ENCODE results near the gene LRMDA. TPM values are rescaled to one million over a fixed set of nuclear protein-coding genes. Genes with fewer than 3 reads are reported as not detected.

The LRMDA gene
- total RNA-seq, 1 experiment from 2014 or later = not detected

- no peak overlapping the region for H2AFZ ChIP-seq (ENCODE audit: low read length)
- H3K27ac ChIP-seq (ENCODE audit: low read length) = no peak overlapping the region
- DNase-seq = no peak
- H3K79me2 ChIP-seq (ENCODE audit: low read length) = no peaks in the 10 kb centered on the region
- H4K20me1 ChIP-seq (ENCODE audit: insufficient read depth, low read depth, low read length) = no peaks in the 10 kb centered on the region
- no peaks in the 10 kb centered on the region for H3K36me3 ChIP-seq (ENCODE audit: insufficient read depth, low read length)
- H3K9me2 ChIP-seq (replicated peaks; ENCODE audit: insufficient read depth, low read length) = no peaks in the 10 kb centered on the region
- no peaks in the 10 kb centered on the region for H3K27me3 ChIP-seq (ENCODE audit: low read length)
- no peak overlapping the region for H3K4me2 ChIP-seq (ENCODE audit: low read depth, low read length, poor library complexity, severe bottlenecking)
- H3K9me3 ChIP-seq (ENCODE audit: low read length) = no peaks in the 10 kb centered on the region
- H3K4me3 ChIP-seq (ENCODE audit: low read length) = no peak overlapping the region
- H3K9ac ChIP-seq (ENCODE audit: low read length) = no peak overlapping the region
- no peaks in the 10 kb centered on the region for H3K4me1 ChIP-seq (ENCODE audit: low read length)
Observed at GRCh38 chr10:75982611-75983369, 551.4 kb downstream of the LRMDA start.

DNA sequence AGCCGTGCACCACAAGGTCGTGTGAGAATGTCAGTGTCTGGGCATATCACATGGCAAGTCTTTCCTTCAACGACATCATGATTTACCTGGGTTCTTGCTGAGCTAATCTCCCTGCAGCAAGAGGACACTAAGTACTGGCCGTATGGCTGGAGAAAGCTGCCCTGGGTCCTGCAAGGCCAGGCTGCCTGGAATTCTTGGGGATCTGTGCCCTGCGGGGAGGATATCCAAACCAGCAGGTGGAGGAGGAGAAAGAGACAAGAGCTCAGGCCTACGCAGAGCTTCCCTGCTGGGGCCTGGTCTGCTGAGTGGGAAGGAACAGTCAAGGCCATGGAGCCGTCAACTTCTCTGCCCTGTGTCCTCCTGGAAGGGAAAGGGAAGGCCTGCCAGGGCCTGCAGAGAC, 552.6 kb downstream of the LRMDA start:
- H3K36me3 ChIP-seq (ENCODE audit: insufficient read depth, low read length) = no peaks in the 10 kb centered on the region
- no peak overlapping the region for H3K27ac ChIP-seq (ENCODE audit: low read length)
- no peaks in the 10 kb centered on the region for H3K4me1 ChIP-seq (ENCODE audit: low read length)
- H3K4me3 ChIP-seq (ENCODE audit: low read length) = no peak overlapping the region
- no peak overlapping the region for H2AFZ ChIP-seq (ENCODE audit: low read length)
- no peaks in the 10 kb centered on the region for H4K20me1 ChIP-seq (ENCODE audit: insufficient read depth, low read depth, low read length)
- no peaks in the 10 kb centered on the region for H3K9me3 ChIP-seq (ENCODE audit: low read length)
- DNase-seq = no peak
- H3K4me2 ChIP-seq (ENCODE audit: low read depth, low read length, poor library complexity, severe bottlenecking) = no peak overlapping the region
- no peaks in the 10 kb centered on the region for H3K9me2 ChIP-seq (replicated peaks; ENCODE audit: insufficient read depth, low read length)
- H3K9ac ChIP-seq (ENCODE audit: low read length) = no peak overlapping the region
- no peaks in the 10 kb centered on the region for H3K79me2 ChIP-seq (ENCODE audit: low read length)
- no peaks in the 10 kb centered on the region for H3K27me3 ChIP-seq (ENCODE audit: low read length)

- H3K9me3 ChIP-seq (ENCODE audit: low read length) = no peaks in the 10 kb centered on the region
- DNase-seq = no peak
- H3K79me2 ChIP-seq (ENCODE audit: low read length) = no peaks in the 10 kb centered on the region
- no peak overlapping the region for H3K27ac ChIP-seq (ENCODE audit: low read length)
- H3K9me2 ChIP-seq (replicated peaks; ENCODE audit: insufficient read depth, low read length) = no peaks in the 10 kb centered on the region
- H3K36me3 ChIP-seq (ENCODE audit: insufficient read depth, low read length) = no peaks in the 10 kb centered on the region
- no peaks in the 10 kb centered on the region for H3K27me3 ChIP-seq (ENCODE audit: low read length)
- H4K20me1 ChIP-seq (ENCODE audit: insufficient read depth, low read depth, low read length) = no peaks in the 10 kb centered on the region
- H3K9ac ChIP-seq (ENCODE audit: low read length) = no peak overlapping the region
- H2AFZ ChIP-seq (ENCODE audit: low read length) = no peak overlapping the region
- H3K4me1 ChIP-seq (ENCODE audit: low read length) = no peaks in the 10 kb centered on the region
- no peak overlapping the region for H3K4me3 ChIP-seq (ENCODE audit: low read length)
- H3K4me2 ChIP-seq (ENCODE audit: low read depth, low read length, poor library complexity, severe bottlenecking) = no peak overlapping the region
Observed at GRCh38 chr10:75987616-75988015, 556.2 kb downstream of the LRMDA start.

GRCh38 chr10:75994357-75995040, 563.1 kb downstream of the LRMDA start:
- Histone ChIP-seq H3K27ac (ENCODE audit: low read length) (no peak overlapping the region), H3K36me3 (ENCODE audit: insufficient read depth, low read length) (no peaks in the 10 kb centered on the region), H3K4me1 (ENCODE audit: low read length) (no peaks in the 10 kb centered on the region), H3K9me2 (replicated peaks; ENCODE audit: insufficient read depth, low read length) (no peaks in the 10 kb centered on the region), H2AFZ (ENCODE audit: low read length) (no peak overlapping the region), H3K79me2 (ENCODE audit: low read length) (no peaks in the 10 kb centered on the region), H3K9ac (ENCODE audit: low read length) (no peak overlapping the region), H3K4me2 (ENCODE audit: low read depth, low read length, poor library complexity, severe bottlenecking) (no peak overlapping the region), H3K4me3 (ENCODE audit: low read length) (no peak overlapping the region), H3K9me3 (ENCODE audit: low read length) (no peaks in the 10 kb centered on the region), H4K20me1 (ENCODE audit: insufficient read depth, low read depth, low read length) (no peaks in the 10 kb centered on the region), H3K27me3 (ENCODE audit: low read length) (no peaks in the 10 kb centered on the region)
- DNase-seq = no peak

- Histone ChIP-seq H3K4me3 (ENCODE audit: low read length) (no peak overlapping the region), H2AFZ (ENCODE audit: low read length) (no peak overlapping the region)
Observed at GRCh38 chr10:75995041-75995430, 563.6 kb downstream of the LRMDA start.

GRCh38 chr10:75995720-75996119, 564.3 kb downstream of the LRMDA start:
- no peaks in the 10 kb centered on the region for H4K20me1 ChIP-seq (ENCODE audit: insufficient read depth, low read depth, low read length)
- H3K4me2 ChIP-seq (ENCODE audit: low read depth, low read length, poor library complexity, severe bottlenecking) = no peak overlapping the region
- H3K4me3 ChIP-seq (ENCODE audit: low read length) = no peak overlapping the region
- no peak overlapping the region for H3K9ac ChIP-seq (ENCODE audit: low read length)
- no peaks in the 10 kb centered on the region for H3K36me3 ChIP-seq (ENCODE audit: insufficient read depth, low read length)
- DNase-seq = no peak
- no peaks in the 10 kb centered on the region for H3K79me2 ChIP-seq (ENCODE audit: low read length)
- H3K9me2 ChIP-seq (replicated peaks; ENCODE audit: insufficient read depth, low read length) = no peaks in the 10 kb centered on the region
- H3K4me1 ChIP-seq (ENCODE audit: low read length) = no peaks in the 10 kb centered on the region
- H3K27ac ChIP-seq (ENCODE audit: low read length) = no peak overlapping the region
- no peaks in the 10 kb centered on the region for H3K27me3 ChIP-seq (ENCODE audit: low read length)
- H3K9me3 ChIP-seq (ENCODE audit: low read length) = no peaks in the 10 kb centered on the region
- H2AFZ ChIP-seq (ENCODE audit: low read length) = no peak overlapping the region

More at GRCh38 chr10:75995041-75995430, 563.6 kb downstream of the LRMDA start:
- H4K20me1 ChIP-seq (ENCODE audit: insufficient read depth, low read depth, low read length) = no peaks in the 10 kb centered on the region
- DNase-seq = no peak
- H3K9me2 ChIP-seq (replicated peaks; ENCODE audit: insufficient read depth, low read length) = no peaks in the 10 kb centered on the region
- H3K79me2 ChIP-seq (ENCODE audit: low read length) = no peaks in the 10 kb centered on the region
- H3K9me3 ChIP-seq (ENCODE audit: low read length) = no peaks in the 10 kb centered on the region
- H3K27ac ChIP-seq (ENCODE audit: low read length) = no peak overlapping the region
- H3K4me2 ChIP-seq (ENCODE audit: low read depth, low read length, poor library complexity, severe bottlenecking) = no peak overlapping the region
- no peaks in the 10 kb centered on the region for H3K27me3 ChIP-seq (ENCODE audit: low read length)
- H3K4me1 ChIP-seq (ENCODE audit: low read length) = no peaks in the 10 kb centered on the region
- H3K9ac ChIP-seq (ENCODE audit: low read length) = no peak overlapping the region
- H3K36me3 ChIP-seq (ENCODE audit: insufficient read depth, low read length) = no peaks in the 10 kb centered on the region

DNA sequence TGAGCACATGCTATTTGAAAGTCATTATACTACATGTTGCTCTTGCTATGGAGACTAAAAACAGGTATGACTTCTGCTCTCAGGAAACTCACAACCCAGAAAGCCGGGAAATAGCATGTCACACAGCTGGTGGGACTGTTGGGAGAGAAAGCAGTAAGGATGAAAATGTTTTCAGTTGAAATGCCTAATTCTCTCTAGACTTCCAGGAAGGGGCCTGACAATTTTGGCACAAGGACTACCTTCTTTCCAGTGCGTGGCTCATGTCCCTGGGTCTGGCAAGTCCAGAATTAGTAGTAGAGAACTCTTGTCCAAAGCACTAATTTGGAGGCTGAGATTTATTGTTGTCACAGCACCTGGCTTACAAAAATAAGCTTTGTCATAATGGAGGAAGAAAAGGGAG, 567.6 kb downstream of the LRMDA start:
- Histone ChIP-seq H3K4me3 (ENCODE audit: low read length) (no peak overlapping the region), H3K9me3 (ENCODE audit: low read length) (no peaks in the 10 kb centered on the region), H3K4me1 (ENCODE audit: low read length) (no peaks in the 10 kb centered on the region), H3K79me2 (ENCODE audit: low read length) (no peaks in the 10 kb centered on the region), H3K4me2 (ENCODE audit: low read depth, low read length, poor library complexity, severe bottlenecking) (no peak overlapping the region), H3K27ac (ENCODE audit: low read length) (no peak overlapping the region), H3K36me3 (ENCODE audit: insufficient read depth, low read length) (no peaks in the 10 kb centered on the region), H3K27me3 (ENCODE audit: low read length) (no peaks in the 10 kb centered on the region), H3K9ac (ENCODE audit: low read length) (no peak overlapping the region), H3K9me2 (replicated peaks; ENCODE audit: insufficient read depth, low read length) (no peaks in the 10 kb centered on the region), H4K20me1 (ENCODE audit: insufficient read depth, low read depth, low read length) (no peaks in the 10 kb centered on the region), H2AFZ (ENCODE audit: low read length) (no peak overlapping the region)
- no peak for DNase-seq

GRCh38 chr10:75999515-76000209, 568.2 kb downstream of the LRMDA start:
- Histone ChIP-seq H3K4me2 (ENCODE audit: low read depth, low read length, poor library complexity, severe bottlenecking) (no peak overlapping the region), H3K27ac (ENCODE audit: low read length) (no peak overlapping the region), H2AFZ (ENCODE audit: low read length) (no peak overlapping the region), H3K36me3 (ENCODE audit: insufficient read depth, low read length) (no peaks in the 10 kb centered on the region), H3K27me3 (ENCODE audit: low read length) (no peaks in the 10 kb centered on the region), H3K9me2 (replicated peaks; ENCODE audit: insufficient read depth, low read length) (no peaks in the 10 kb centered on the region), H3K79me2 (ENCODE audit: low read length) (no peaks in the 10 kb centered on the region), H3K9me3 (ENCODE audit: low read length) (no peaks in the 10 kb centered on the region), H4K20me1 (ENCODE audit: insufficient read depth, low read depth, low read length) (no peaks in the 10 kb centered on the region), H3K9ac (ENCODE audit: low read length) (no peak overlapping the region), H3K4me3 (ENCODE audit: low read length) (no peak overlapping the region), H3K4me1 (ENCODE audit: low read length) (no peaks in the 10 kb centered on the region)
- DNase-seq = no peak
